NCI-H128 (cell line): ENCODE results near the gene CORO7.

Source experiments
- DNase-seq: peaks from one replicate; lab custom pipeline; 2025; ENCODE audit not compliant: unreplicated experiment; lab: John Stamatoyannopoulos, UW

CORO7 gene

GRCh38 chr16:4426021-4426684 is 9.8 kb upstream of the CORO7 start:
- no peak for DNase-seq

DNA sequence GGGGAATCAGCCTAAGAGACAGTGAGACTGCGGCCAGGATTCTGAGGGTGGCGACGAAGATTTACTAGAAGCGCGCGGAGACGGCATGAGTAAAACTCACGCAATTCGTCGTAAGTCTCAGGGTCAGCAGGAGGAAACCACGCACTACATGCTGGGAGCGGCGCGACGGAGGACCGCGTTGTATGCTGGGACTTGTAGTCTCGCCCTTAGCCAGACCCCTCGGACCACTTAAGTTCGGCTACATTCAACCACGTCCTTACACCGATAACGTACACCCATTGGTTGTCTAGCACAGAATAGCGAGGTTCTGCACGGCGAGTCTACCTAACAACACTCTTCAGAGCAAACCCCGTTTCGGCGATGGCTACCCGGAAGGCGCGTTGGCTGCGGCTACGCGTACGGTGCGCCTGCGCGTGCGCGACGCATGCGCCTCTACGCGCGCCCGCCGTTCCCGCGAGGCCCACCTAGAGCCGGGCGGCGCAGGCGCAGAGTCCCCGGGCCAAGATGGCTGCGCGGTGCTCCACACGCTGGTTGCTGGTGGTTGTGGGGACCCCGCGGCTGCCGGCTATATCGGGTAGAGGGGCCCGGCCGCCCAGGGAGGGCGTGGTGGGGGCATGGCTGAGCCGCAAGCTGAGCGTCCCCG is 9.1 kb upstream of the CORO7 start, which contains the start of gene DNAJA3:
DNAJA3 (plus strand) TSS at position 491 of the 643 bp plus-strand sequence; CDS start at position 505, 14 bp downstream.
- peak; percentile 84 for DNase-seq

GRCh38 chr16:4420505-4421105 is 4.2 kb upstream of the CORO7 start:
- DNase-seq: no peak

GRCh38 chr16:4419402-4419959 is 3.1 kb upstream of the CORO7 start:
- DNase-seq: no peak

GRCh38 chr16:4415538-4416199 is 727 bp downstream of the CORO7 start:
- DNase-seq: no peak

GRCh38 chr16:4414187-4414917 is 2.0 kb downstream of the CORO7 start:
- no peak for DNase-seq

DNA sequence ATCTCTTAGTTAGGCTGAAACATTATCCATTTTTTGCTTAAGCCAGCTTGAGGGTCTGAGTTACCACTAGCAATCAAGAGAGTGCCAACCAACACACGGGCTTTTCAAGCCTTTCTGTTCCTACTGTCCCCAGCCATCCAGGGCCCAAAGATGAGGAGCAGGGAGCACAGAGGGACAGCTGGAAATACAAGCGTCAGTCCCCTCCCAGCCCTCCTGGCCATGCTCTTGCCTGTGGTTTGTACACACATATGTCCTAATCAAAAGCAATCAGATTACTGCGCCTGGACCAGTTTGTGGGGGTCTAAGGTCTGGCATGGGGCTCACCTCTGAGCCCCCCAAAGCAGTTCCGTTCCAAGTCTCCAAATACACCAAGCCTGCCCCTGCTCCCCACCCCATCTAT is 3.5 kb downstream of the CORO7 start:
- no peak for DNase-seq

- DNase-seq: no peak
These were observed 4.2 kb downstream of the CORO7 start for GRCh38 chr16:4412159-4412558.

GRCh38 chr16:4411684-4412083 is 4.7 kb downstream of the CORO7 start:
- DNase-seq: no peak

DNA sequence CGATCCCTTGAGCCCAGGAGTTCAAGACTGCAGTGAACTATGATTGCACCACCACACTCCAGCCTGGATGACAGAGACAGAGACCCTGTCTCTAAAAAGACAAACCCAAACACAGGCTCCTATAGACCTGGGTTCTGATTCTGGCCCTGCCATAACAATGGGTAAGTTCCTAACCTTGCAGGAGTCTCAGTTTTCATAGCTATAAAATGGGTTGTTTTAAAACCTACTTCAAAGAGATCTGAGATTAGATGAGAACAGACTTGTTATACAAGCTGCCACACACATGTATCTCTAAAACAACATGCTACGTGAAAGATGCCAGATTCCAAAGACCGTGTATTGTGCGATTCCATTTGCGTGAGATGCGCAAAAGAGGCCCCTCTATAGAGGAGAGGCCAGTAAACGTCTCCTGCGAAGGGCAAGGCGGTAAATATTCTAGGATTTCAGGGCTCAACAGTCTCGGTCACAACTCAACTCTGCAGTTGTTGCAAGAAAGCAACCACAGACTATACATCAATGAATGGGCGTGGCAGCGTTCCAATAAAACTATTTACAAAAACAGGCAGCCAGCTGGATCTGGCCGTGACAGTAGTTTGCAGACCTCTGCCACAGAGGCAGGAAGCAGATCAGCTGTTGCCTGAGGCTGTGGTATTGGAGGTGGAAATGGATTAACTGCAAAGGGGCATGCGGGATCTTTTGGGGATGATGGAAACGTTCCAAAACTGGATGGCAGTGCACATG is 5.9 kb downstream of the CORO7 start:
- DNase-seq: no peak

GRCh38 chr16:4409081-4409932 is 7.1 kb downstream of the CORO7 start:
- DNase-seq: no peak

DNA sequence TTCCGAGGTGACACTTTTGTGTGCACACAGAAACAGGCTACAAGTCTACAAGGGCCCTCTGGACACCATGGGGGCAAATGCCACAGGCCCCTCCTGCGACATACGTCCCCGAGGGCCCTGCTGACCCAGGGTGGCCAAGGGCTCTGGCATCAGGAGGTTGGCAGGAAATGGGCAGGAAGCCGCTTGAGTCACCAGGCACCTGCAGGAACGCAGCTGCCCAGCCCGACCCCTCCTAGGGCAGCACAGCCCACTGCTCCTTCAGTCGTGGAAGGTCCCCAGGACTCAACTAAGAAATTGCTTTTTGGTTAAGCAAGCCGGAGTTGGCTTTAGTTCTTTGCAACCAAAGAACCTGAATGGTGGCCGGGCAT is 8.1 kb downstream of the CORO7 start:
- no peak for DNase-seq

DNA sequence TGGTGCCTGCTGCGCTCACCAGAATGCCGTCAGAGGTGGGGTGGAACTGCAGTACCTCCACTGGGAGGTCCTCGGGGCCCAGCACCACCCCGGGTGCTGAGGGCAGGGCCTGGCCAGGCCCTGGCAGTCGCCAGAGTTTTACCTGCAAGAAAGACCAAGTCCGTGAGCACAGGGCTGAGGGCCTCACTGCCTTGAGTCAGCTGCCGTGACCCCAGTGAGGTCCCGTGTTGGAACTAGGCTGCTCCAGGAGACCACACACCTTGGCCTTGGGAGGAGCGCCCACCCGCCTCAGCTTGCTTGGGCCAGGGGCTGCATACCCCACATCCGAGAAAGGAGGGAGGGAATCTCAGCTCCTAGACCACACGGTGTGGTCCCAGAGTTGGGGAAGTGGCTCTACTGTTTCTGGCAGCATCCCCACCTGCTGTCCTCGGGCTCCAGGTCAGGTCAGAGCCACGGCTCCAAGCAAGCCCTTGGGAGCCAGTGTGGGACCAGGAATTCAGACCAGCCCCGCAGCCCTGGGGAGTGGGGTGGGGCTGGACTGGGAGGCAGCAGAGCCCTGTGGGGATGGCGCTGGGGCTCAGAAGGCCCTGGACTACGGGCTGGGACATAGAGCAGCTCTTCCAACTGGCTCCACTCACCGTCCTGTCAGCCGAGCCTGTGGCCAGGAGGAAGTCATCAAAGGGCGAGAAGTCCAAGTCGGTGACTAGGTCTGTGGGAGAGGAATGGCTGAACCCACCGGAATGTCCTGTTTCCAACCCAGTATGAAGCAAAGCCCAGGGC is 8.7 kb downstream of the CORO7 start:
- no peak for DNase-seq

- no peak for DNase-seq
These were observed 11.3 kb downstream of the CORO7 start for GRCh38 chr16:4404967-4405696.

DNA sequence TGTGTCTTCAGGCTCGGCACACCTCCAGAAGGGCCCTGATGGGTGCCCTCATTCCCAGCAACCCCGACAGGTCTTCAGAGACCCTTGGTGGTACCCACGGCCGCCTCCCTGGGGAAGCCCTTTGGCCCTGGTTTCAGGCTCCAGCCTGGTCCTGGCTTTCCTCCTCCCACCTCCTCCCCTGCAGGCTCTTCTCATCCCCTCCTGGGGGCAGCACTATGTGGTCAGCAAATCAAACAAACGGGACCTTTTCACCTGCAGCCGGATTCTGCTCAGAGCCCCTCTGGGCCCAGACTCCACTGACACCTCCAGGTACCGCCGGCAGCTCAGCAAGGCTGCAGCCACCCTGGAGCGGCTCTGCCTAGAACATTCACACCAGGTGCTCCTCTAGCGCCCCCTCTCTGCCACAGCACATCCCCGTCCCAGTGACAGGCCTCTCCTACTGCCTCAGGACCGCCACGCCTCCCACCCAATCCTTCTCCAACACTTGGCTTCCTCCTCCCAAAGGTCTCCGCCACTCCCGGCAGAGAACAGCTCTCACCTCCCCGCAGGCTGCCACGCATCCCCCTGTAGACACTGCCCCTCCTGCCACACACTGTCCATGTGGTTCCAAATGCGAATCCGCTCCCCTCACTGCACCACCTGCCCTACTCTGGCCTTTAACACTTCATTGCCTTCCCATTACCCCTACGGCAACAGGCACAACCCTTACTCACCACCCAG is 12.0 kb downstream of the CORO7 start:
- no peak for DNase-seq

GRCh38 chr16:4403133-4403949 is 13.1 kb downstream of the CORO7 start:
- no peak for DNase-seq
